CD4-positive, alpha-beta memory T cell (primary cell): ENCODE results near the gene SMC2. TPM values are rescaled to one million over a fixed set of nuclear protein-coding genes. Genes with fewer than 3 reads are reported as not detected.
A peak's percentile ranks its signal among the peaks of the same experiment; 100 is the strongest.

Experiments used
- CTCF ChIA-PET: fragments of 350-600 bp; sonication (Branson Sonifier 250); formaldehyde crosslinking; loops from one replicate; lab custom pipeline; 2021; ENCODE audit warnings: inconsistent platforms; ENCODE audit not compliant: partially characterized antibody; lab: Charles Lee
- POLR2A ChIA-PET: fragments of 350-600 bp; sonication (Branson Sonifier 250); formaldehyde crosslinking; loops from one replicate; lab custom pipeline; 2021; ENCODE audit not compliant: partially characterized antibody; lab: Charles Lee
- DNase-seq, 5 donors: peaks; one replicate each; pipeline versions ENCODE4 v3.0.0 to v3.0.0-alpha.2; 2020 to 2022; ENCODE audit warnings: mixed read lengths in 1 of 5
- H3K27ac ChIP-seq: one replicate; pipeline ENCODE4 v1.7.0; 2013; ENCODE audit warnings: low read depth, low read length
- H3K27me3 ChIP-seq: 2 replicates; pipeline ENCODE4 v1.7.0; 2013; ENCODE audit warnings: mild to moderate bottlenecking, low read length, moderate library complexity; ENCODE audit not compliant: insufficient read depth
- H3K36me3 ChIP-seq: 2 replicates; pipeline ENCODE4 v1.7.0; 2013; ENCODE audit warnings: mild to moderate bottlenecking, low read length, moderate library complexity; ENCODE audit not compliant: insufficient read depth
- H3K4me1 ChIP-seq: 2 replicates; pipeline ENCODE4 v1.7.0; 2013; ENCODE audit warnings: mild to moderate bottlenecking, low read length, moderate library complexity; ENCODE audit not compliant: insufficient read depth
- H3K4me3 ChIP-seq, 2 donors: one replicate each; pipeline ENCODE4 v1.7.0; 2013; ENCODE audit warnings: low read length in 2 of 2, mild to moderate bottlenecking in 1 of 2
- H3K9me3 ChIP-seq, 2 donors: one replicate each; pipeline ENCODE4 v1.7.0; 2013; ENCODE audit warnings: low read length in 2 of 2, control low read depth in 1 of 2; ENCODE audit not compliant: control insufficient read depth in 1 of 2
- H3K27ac Mint-ChIP-seq, 7 donors: one replicate each; pipeline ENCODE4 v1.8.0; 2020 to 2021; ENCODE audit warnings: mixed read lengths in 7 of 7, mild to moderate bottlenecking in 6 of 7, inconsistent platforms in 3 of 7, moderate library complexity in 3 of 7
- H3K27me3 Mint-ChIP-seq, 2 donors: one replicate each; pipeline ENCODE4 v1.8.0; 2020 to 2021; ENCODE audit warnings: mixed read lengths in 2 of 2
- H3K36me3 Mint-ChIP-seq, 2 donors: one replicate each; pipeline ENCODE4 v1.8.0; 2020 to 2021; ENCODE audit warnings: mixed read lengths in 2 of 2, inconsistent platforms in 1 of 2, mild to moderate bottlenecking in 1 of 2
- H3K4me1 Mint-ChIP-seq, 4 donors: one replicate each; pipeline ENCODE4 v1.8.0; 2020 to 2021; ENCODE audit warnings: mixed read lengths in 4 of 4, mild to moderate bottlenecking in 1 of 4
- H3K4me3 Mint-ChIP-seq, 8 donors: one replicate each; pipeline ENCODE4 v1.8.0; 2020 to 2021; ENCODE audit warnings: mixed read lengths in 8 of 8, mild to moderate bottlenecking in 7 of 8, moderate library complexity in 6 of 8, inconsistent platforms in 3 of 8
- H3K9me3 Mint-ChIP-seq, 8 donors: one replicate each; pipeline ENCODE4 v1.8.0; 2020 to 2021; ENCODE audit warnings: mixed read lengths in 8 of 8, mild to moderate bottlenecking in 5 of 8, inconsistent platforms in 3 of 8, moderate library complexity in 1 of 8
- intact Hi-C: fragments of 100-400 bp; cut with micrococcal nuclease; formaldehyde crosslinking; loops from one replicate; pipeline ENCODE4 v1.15.1; 2023
- polyA plus RNA-seq, 2 donors: library from polyadenylated mRNA; unstranded; fragments of 300-500 nt; fragmentation: Illumina TruSeq; gene quantifications; one replicate each; pipeline ENCODE4 v1.2.3, GENCODE V29; 2021
- total RNA-seq, 2 experiments: library from RNA; stranded (reverse); gene quantifications; one replicate each; pipeline ENCODE4 v1.2.3, GENCODE V29; 2021

The SMC2 gene
- total and polyA plus RNA-seq, 4 experiments from 2014 or later = 3.5 to 10.4 (median 9.9) TPM

- H3K36me3 Mint-ChIP-seq = peaks cover 0 to 10% of the 10 kb centered on the region in 2 donors
- peaks cover 4% of the 10 kb centered on the region for H3K27me3 ChIP-seq
- ChIA-PET CTCF (interaction anchor here (1.6 to 1.8 kb wide), 2 partner anchors 9 to 17 kb away, joined by 3 to 6 read pairs; no protein-coding TSS in a partner anchor), POLR2A (no interaction called here)
- peaks cover 0 to 2% (median 0%) of the 10 kb centered on the region in 8 donors for H3K9me3 Mint-ChIP-seq
- no peaks in the 10 kb centered on the region for H3K36me3 ChIP-seq
- peaks cover 6 to 8% of the 10 kb centered on the region in 2 donors for H3K27me3 Mint-ChIP-seq
- peaks cover 29% of the 10 kb centered on the region for H3K4me1 ChIP-seq
- peak overlapping the region in 1 of 8 donors; percentile 40 for H3K4me3 Mint-ChIP-seq
- no peaks in the 10 kb centered on the region for H3K9me3 ChIP-seq
- no peak for DNase-seq
- H3K4me1 Mint-ChIP-seq = peaks cover 18 to 35% (median 28%) of the 10 kb centered on the region in 4 donors
- H3K27ac ChIP-seq = no peak overlapping the region
- intact Hi-C loops = loop anchor here (5.0 kb wide), 2 partner anchors 1037 to 1467 kb away; partner anchors contain the start of gene FKTN
- no peak overlapping the region for H3K4me3 ChIP-seq
- no peak overlapping the region for H3K27ac Mint-ChIP-seq
Observed at GRCh38 chr9:104090578-104090977, 3.5 kb upstream of the SMC2 start.

GRCh38 chr9:104091116-104091515, 3.0 kb upstream of the SMC2 start:
- peaks cover 6 to 8% of the 10 kb centered on the region in 2 donors for H3K27me3 Mint-ChIP-seq
- peaks cover 4% of the 10 kb centered on the region for H3K27me3 ChIP-seq
- H3K9me3 Mint-ChIP-seq = peaks cover 0 to 2% (median 0%) of the 10 kb centered on the region in 8 donors
- intact Hi-C loops = loop anchor here (5.0 kb wide), 2 partner anchors 1036 to 1466 kb away; partner anchors contain the start of gene FKTN
- H3K27ac Mint-ChIP-seq = no peak overlapping the region
- CTCF ChIA-PET = interaction anchor here (1.1 to 1.8 kb wide), 3 partner anchors 8 to 17 kb away, joined by 3 to 6 read pairs (median 3); no protein-coding TSS in a partner anchor
- H3K36me3 Mint-ChIP-seq = peaks cover 0 to 10% of the 10 kb centered on the region in 2 donors
- peaks cover 20 to 39% (median 28%) of the 10 kb centered on the region in 4 donors for H3K4me1 Mint-ChIP-seq
- H3K27ac ChIP-seq = no peak overlapping the region
- H3K4me1 ChIP-seq = peaks cover 30% of the 10 kb centered on the region
- no peak overlapping the region for H3K4me3 ChIP-seq
- POLR2A ChIA-PET = no interaction called here
- H3K9me3 ChIP-seq = no peaks in the 10 kb centered on the region
- no peak for DNase-seq
- H3K36me3 ChIP-seq = no peaks in the 10 kb centered on the region
- no peak overlapping the region for H3K4me3 Mint-ChIP-seq

- POLR2A ChIA-PET = no interaction called here
Observed at GRCh38 chr9:104091708-104092107, 2.4 kb upstream of the SMC2 start.

GRCh38 chr9:104092192-104092591, 1.9 kb upstream of the SMC2 start:
- ChIA-PET CTCF (interaction anchor here (1.1 to 1.7 kb wide), 2 partner anchors 19 to 651 kb away, joined by 3 to 5 read pairs; no protein-coding TSS in a partner anchor), POLR2A (no interaction called here)
- no peak for DNase-seq
- intact Hi-C loops = loop anchor here (5.0 kb wide), 2 partner anchors 1035 to 1465 kb away; partner anchors contain the start of gene FKTN
- Mint-ChIP-seq H3K4me3 (peak overlapping the region in 3 of 8 donors; percentile 16 to 44 (median 37)), H3K4me1 (peaks cover 26 to 46% (median 30%) of the 10 kb centered on the region in 4 donors), H3K9me3 (peaks cover 0 to 2% (median 0%) of the 10 kb centered on the region in 8 donors), H3K27me3 (peaks cover 2 to 7% of the 10 kb centered on the region in 2 donors), H3K36me3 (peaks cover 0 to 10% of the 10 kb centered on the region in 2 donors), H3K27ac (peak overlapping the region in 2 of 7 donors; percentile 76 to 81)
- Histone ChIP-seq H3K4me3 (no peak overlapping the region), H3K36me3 (no peaks in the 10 kb centered on the region), H3K9me3 (no peaks in the 10 kb centered on the region), H3K4me1 (peaks cover 30% of the 10 kb centered on the region), H3K27ac (no peak overlapping the region), H3K27me3 (peaks cover 1% of the 10 kb centered on the region)

More at GRCh38 chr9:104091708-104092107, 2.4 kb upstream of the SMC2 start:
- H3K27me3 ChIP-seq = peaks cover 4% of the 10 kb centered on the region
- Mint-ChIP-seq H3K36me3 (peaks cover 0 to 10% of the 10 kb centered on the region in 2 donors), H3K27me3 (peaks cover 6 to 8% of the 10 kb centered on the region in 2 donors), H3K9me3 (peaks cover 0 to 2% (median 0%) of the 10 kb centered on the region in 8 donors), H3K4me3 (peak overlapping the region in 4 of 8 donors; percentile 26 to 37 (median 32)), H3K27ac (peak overlapping the region in 1 of 7 donors; percentile 81), H3K4me1 (peaks cover 24 to 43% (median 29%) of the 10 kb centered on the region in 4 donors)
- peaks cover 30% of the 10 kb centered on the region for H3K4me1 ChIP-seq
- intact Hi-C loops = loop anchor here (5.0 kb wide), 2 partner anchors 1036 to 1466 kb away; partner anchors contain the start of gene FKTN
- CTCF ChIA-PET = interaction anchor here (1.1 to 1.6 kb wide), 2 partner anchors 16 to 18 kb away, joined by 3 read pairs; no protein-coding TSS in a partner anchor
- no peaks in the 10 kb centered on the region for H3K9me3 ChIP-seq
- H3K36me3 ChIP-seq = no peaks in the 10 kb centered on the region
- H3K27ac ChIP-seq = no peak overlapping the region
- no peak overlapping the region for H3K4me3 ChIP-seq
- no peak for DNase-seq

- Mint-ChIP-seq H3K36me3 (peaks cover 0 to 10% of the 10 kb centered on the region in 2 donors), H3K27me3 (peaks cover 0 to 6% of the 10 kb centered on the region in 2 donors), H3K27ac (peak overlapping the region; percentile 99 to 100 (median 99)), H3K4me3 (peak overlapping the region; percentile 98 to 100 (median 99)), H3K9me3 (peaks cover 0 to 2% (median 0%) of the 10 kb centered on the region in 8 donors), H3K4me1 (peaks cover 26 to 46% (median 30%) of the 10 kb centered on the region in 4 donors)
- POLR2A ChIA-PET = interaction anchor here (1.4 kb wide), 4 partner anchors 11 to 1152 kb away, joined by 4 to 15 read pairs (median 10); partner anchors contain the start of genes NIPSNAP3A, NIPSNAP3B and SLC44A1
- Histone ChIP-seq H3K27me3 (no peaks in the 10 kb centered on the region), H3K36me3 (no peaks in the 10 kb centered on the region), H3K4me3 (peak overlapping the region; percentile 63 to 90), H3K4me1 (peaks cover 30% of the 10 kb centered on the region), H3K27ac (peak overlapping the region; percentile 79), H3K9me3 (no peaks in the 10 kb centered on the region)
- intact Hi-C loops = loop anchor here (5.0 kb wide), 2 partner anchors 1034 to 1464 kb away; partner anchors contain the start of gene FKTN
- CTCF ChIA-PET = interaction anchor here (1.7 to 2.0 kb wide), 2 partner anchors 650 to 652 kb away, joined by 4 to 5 read pairs; no protein-coding TSS in a partner anchor
- DNase-seq = peak in 1 of 5 donors; percentile 2
Observed at GRCh38 chr9:104092875-104093600, 1.1 kb upstream of the SMC2 start.

GRCh38 chr9:104094534-104095015, 466 bp downstream of the SMC2 start:
- peak overlapping the region; percentile 98 to 100 (median 99) for H3K4me3 Mint-ChIP-seq
- peaks cover 26 to 46% (median 30%) of the 10 kb centered on the region in 4 donors for H3K4me1 Mint-ChIP-seq

More at GRCh38 chr9:104094534-104095015, 466 bp downstream of the SMC2 start:
- Histone ChIP-seq H3K9me3 (no peaks in the 10 kb centered on the region), H3K27ac (peak overlapping the region; percentile 79), H3K4me1 (peaks cover 30% of the 10 kb centered on the region), H3K36me3 (no peaks in the 10 kb centered on the region), H3K4me3 (peak overlapping the region; percentile 63 to 90), H3K27me3 (no peaks in the 10 kb centered on the region)
- intact Hi-C loops = loop anchor here (1.0 to 5.0 kb wide), 4 partner anchors 653 to 1600 kb away; partner anchors contain the start of genes FKTN, NIPSNAP3A and TMEM38B
- peak overlapping the region; percentile 22 to 100 (median 99) for H3K27ac Mint-ChIP-seq
- no peak for DNase-seq
- peaks cover 0 to 10% of the 10 kb centered on the region in 2 donors for H3K36me3 Mint-ChIP-seq
- CTCF ChIA-PET = interaction anchor here (2.0 kb wide), 1 partner anchor 651 kb away, joined by 4 read pairs; no protein-coding TSS in a partner anchor
- H3K9me3 Mint-ChIP-seq = no peaks in the 10 kb centered on the region
- no peaks in the 10 kb centered on the region for H3K27me3 Mint-ChIP-seq
- POLR2A ChIA-PET = interaction anchor here (0.7 to 1.4 kb wide), 5 partner anchors 9 to 1462 kb away, joined by 3 to 15 read pairs (median 9); partner anchors contain the start of genes NIPSNAP3A, NIPSNAP3B and SLC44A1
